ACHN (cell line): Measurements from ENCODE around the gene TPO.

Experiments
- DNase-seq: peaks from one replicate; pipeline ENCODE4 v3.0.0-alpha.2; 2015
- in situ Hi-C: cut with HindIII; loops from 2 replicates; pipeline ENCODE4 v1.10.0; 2017; ENCODE audit warnings: low sequenced_read_pairs, low pct_ligation_motif_present, low pct_unique_long_range_greater_than_20kb

The TPO gene

DNA sequence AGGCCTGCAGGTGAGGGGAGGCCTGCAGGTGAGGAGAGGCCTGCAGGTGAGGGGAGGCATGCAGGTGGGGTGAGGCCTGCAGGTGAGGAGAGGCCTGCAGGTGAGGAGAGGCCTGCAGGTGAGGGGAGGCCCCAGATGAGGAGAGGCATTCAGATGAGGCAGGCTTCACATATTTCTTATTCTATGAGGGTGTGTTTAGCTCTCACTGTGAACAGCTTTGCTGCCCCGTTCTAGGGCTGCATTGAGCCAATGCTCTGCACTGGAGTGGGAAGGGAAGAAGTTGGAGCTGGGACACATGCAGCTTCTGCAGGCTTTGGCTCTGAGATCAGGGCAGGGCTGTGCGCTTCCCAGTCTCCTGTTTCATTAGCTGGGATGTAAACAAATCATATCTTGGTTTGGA is 19.5 kb downstream of the TPO start:
- DNase-seq = no peak
- in situ Hi-C loops = no loop called here

DNA sequence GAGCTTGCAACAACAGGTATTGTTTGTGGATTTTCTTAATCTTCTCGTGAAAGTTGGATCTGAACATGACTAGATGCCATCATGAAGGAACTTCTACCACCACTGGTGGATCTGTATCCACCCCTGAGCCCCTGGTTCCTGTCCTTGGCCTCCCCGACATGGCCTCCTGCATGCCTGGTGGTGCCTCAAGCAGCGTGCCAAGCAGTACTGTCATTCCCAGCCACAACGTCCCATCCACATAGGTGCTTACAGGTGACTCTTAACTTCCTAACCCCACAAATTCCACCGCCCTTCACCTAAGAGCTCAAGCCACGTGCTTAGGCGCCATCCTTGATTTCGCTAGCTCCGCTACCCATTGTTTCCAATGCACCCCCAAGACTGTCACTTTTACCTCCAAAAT is 23.1 kb downstream of the TPO start:
- in situ Hi-C loops = no loop called here
- DNase-seq = no peak

DNA sequence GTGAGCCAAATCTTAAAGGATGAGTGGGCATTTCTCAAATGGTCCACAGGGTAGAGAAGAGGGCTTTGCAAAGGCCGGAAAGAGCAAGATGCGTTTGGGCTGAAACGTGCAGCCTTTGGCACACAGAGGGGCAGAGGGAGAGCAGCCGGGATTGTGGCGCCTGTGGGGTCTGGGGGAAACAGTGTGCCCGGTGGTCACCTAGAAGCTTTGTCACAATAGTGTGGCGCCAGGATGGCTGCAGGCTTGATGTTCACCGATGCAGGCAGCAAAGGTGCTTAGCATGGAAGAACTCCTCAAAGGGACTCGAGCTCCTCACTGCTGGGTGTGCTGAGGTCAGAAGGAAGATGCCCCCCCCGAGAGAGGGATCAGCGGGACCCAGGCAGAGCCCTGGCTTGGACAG is 23.8 kb downstream of the TPO start:
- DNase-seq = no peak
- in situ Hi-C loops = no loop called here

DNA sequence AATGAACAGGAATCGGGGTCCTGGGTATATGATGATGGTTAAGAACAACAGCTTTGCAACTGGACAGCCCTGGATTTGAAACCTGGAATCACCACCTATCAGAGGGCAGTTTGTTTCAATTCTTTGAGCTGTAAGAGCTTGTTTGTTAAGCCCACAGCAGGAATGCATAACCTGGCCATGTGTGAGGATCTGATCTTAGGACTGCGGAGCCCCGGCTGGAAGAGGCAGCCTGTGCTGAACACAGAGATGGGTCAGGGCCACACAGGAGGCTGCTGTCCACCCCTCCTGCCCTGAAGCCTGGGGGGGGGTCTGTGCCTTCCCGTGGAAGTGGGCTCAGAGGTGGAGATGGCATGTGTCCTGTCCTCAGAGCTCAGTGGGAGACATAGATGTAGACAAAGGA is 24.3 kb downstream of the TPO start:
- in situ Hi-C loops = no loop called here

DNA sequence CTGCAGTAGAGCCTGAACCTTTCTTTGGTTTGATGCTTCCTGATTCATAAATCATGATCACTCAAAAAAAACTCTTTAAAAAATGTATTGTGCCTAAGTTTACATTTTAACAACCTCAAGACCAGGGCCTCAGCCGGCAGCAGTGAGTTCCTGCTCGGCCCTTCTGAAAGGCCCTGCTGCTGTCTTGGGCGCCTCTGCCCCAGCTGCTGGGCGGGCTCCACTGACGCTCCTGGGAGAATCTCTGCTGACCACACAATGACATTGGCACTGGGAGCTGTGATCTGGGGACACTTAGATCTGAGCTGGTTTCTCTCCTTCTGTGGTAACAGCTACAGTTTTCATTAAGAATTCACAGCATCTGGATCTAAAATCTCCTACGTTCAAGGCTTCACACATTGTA is 25.7 kb downstream of the TPO start:
- in situ Hi-C loops = no loop called here
- no peak for DNase-seq

More for the DNA sequence above, 24.3 kb downstream of the TPO start:
- no peak for DNase-seq

DNA sequence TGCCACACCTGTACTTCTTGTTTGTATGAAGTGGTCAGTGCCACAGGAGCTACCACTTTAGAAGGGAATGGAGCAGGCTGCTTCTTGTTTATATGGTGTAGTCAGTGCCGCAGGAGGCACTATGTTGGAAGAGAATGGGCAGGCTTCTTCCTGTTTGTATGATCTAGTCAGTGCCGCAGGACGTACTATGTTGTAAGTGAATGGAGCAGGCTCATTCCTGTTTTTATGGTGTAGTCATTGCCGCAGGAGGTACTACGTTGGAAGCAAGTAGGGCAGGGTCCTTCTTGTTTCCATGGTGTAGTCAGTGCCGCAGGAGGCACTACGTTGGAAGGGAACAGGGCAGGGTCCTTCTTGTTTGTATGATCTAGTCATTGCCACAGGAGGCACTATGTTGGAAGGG is 27.3 kb downstream of the TPO start:
- in situ Hi-C loops = no loop called here

DNA sequence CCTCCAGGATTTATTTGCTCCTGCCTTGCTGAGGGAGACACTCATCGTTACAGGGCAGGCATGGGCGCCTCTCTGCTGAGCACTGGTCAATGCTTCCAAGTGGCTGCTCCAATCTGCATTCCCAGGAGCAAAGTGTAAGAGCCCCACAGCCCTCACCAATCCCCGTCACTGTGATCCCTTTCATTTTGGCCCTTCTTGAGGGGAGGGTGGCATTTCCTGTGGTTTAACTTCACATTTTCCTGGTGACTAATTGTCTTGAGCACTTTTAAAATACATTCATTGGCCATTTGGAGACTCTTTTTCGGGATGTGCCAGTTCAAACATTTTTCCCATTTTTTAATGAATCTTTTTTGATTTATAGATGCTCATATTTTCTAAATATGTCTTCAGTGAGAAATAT is 33.0 kb downstream of the TPO start:
- no peak for DNase-seq
- in situ Hi-C loops = no loop called here

More for the DNA sequence above, 27.3 kb downstream of the TPO start:
- DNase-seq = no peak

DNA sequence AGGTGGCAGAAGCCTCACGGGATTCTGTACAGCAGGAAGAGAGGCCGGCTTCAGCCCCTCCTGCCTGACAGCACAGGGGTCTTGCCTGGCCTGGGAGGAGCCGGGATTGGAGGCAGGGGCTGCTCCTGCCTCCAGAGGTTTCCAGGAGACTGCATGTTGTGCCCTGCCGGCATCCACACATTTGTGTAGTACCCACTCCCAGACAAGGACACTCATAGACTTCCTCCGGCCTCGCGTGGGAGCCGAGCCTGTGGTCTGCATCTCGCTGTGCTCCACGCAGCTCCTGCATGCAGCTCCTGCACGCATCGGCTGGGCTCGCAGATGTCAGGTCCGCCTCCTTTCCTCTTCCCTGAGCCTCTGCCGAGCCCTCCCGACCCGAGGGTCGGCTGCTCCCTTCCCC is 34.7 kb downstream of the TPO start:
- in situ Hi-C loops = no loop called here
- DNase-seq = no peak

DNA sequence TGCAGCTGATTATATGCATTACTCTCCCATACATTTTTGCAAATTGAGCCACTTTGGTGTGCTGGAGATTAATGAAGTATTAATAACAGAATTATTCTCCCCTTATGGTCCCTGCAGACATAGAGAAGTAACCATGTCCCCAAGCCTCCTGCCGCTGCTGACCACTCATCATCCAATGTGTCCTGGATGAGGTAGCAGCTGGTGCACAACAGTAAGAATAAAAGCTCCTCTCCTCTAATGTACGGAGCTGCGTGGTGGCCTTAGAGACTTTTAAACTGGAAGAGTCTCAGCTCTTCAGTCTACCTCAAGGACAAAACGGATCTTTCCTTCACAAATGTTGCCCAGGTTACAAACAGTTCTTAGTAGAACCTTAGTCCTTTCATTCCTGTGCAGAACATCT is 37.7 kb downstream of the TPO start:
- no peak for DNase-seq
- in situ Hi-C loops = no loop called here

DNA sequence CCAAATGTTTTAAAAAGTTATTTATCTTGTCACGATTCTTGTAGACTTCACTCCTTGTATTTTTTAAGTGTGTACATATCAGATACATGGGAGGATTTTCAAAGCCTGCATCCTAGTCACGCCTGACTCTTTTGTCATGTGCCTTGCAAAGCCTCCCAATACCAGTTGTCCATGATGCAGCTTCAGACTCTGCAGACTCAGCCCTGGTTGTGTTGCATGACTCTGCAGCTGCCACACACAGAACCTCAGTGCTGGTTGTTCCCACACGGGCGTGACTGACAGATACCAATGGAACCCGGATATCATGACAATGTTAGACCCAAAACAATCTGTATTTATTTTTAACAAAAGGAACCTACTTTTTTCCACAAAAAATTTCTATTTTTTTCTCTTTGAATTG is 38.2 kb downstream of the TPO start:
- DNase-seq = no peak
- in situ Hi-C loops = no loop called here

DNA sequence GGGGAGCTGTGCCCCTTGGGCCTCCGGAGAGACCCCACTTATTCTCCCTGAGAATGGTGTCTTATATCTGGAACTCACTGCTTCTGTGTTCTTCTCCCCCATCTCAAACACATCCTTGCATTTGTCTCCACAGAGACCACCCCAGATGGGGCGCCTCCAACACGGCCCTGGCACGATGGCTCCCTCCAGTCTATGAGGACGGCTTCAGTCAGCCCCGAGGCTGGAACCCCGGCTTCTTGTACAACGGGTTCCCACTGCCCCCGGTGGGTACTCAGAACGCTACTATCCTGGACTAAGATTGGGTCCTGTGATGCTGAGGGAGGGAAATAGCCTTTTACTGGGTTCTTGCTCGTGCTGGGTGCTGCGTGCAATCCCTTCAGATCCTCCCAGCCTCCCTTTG is 40.3 kb downstream of the TPO start:
- in situ Hi-C loops = no loop called here
- DNase-seq = no peak

DNA sequence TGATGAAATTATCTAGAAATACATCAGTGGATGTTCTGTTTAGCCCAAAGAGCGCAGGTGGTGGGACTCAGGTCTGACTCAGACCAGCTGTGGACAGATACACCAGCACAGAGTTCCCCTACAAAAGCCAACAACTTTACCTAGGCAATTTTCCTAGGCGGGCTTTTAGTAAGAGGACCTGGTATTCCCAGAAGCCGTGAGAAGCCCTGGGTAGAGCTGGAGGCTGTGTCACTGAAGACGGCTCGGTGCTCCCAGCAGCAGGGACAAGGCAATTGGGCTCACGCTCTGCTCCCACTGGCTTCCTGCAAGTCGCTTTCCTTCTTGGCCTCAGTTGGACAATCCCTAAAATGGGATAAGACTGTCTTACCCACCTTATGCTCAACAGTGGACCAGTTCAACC is 41.1 kb downstream of the TPO start:
- in situ Hi-C loops = no loop called here

DNA sequence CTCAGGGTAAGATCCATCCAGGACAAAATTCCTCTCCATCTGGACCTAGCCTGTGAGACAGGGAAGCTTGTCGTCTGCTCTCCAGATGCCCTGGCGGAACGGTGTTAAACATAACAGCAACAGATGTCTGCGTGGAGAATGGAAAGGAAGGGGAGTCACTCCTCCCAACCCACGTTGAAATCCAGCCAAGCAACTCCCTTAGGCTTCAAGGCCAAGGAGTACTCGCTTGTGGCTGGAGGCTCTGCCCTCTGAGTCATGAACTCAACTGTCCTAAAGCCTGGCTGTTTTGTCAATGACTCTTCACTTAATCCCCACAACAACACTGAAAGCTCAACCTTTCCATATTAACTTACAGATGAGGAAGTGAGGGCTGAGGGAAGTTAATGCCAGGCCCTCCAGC is 42.2 kb downstream of the TPO start:
- no peak for DNase-seq
- in situ Hi-C loops = no loop called here

More for the DNA sequence above, 41.1 kb downstream of the TPO start:
- DNase-seq = no peak

DNA sequence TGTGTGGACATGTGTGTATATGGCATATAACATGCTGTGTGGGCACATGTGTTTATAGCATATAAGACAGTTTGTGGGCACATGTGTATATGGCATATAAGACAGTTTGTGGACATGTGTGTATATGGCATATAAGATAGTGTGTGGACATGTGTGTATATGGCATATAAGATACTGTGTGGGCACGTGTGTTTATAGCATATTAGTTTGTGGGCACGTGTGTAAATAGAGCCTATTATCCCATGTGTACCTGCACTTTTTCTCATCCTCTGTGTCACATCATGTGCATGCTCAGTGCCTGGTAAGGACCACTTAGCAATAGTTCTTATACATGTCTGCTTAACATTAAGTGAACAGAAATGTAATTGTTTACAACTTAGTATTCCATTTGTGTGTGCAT is 45.2 kb downstream of the TPO start:
- in situ Hi-C loops = no loop called here
- no peak for DNase-seq

DNA sequence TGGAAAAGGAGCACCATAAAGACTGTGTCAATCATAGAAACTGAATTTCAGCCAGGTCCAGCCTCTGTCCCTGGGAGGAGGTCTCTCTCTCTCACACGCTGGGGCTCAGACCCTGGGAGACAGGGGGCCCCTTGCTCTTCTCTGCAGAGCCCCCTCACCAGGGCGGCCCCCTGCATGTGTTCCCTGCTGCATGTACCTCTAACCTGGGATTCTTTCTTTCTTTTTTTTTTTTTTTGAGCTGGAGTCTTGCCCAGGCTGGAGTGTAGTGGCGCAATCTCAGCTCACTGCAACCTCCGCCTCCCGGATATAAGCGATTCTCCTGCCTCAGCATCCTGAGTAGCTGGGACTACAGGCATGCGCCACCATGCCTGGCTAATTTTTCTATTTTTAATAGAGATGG is 46.5 kb downstream of the TPO start:
- in situ Hi-C loops = no loop called here
- no peak for DNase-seq

DNA sequence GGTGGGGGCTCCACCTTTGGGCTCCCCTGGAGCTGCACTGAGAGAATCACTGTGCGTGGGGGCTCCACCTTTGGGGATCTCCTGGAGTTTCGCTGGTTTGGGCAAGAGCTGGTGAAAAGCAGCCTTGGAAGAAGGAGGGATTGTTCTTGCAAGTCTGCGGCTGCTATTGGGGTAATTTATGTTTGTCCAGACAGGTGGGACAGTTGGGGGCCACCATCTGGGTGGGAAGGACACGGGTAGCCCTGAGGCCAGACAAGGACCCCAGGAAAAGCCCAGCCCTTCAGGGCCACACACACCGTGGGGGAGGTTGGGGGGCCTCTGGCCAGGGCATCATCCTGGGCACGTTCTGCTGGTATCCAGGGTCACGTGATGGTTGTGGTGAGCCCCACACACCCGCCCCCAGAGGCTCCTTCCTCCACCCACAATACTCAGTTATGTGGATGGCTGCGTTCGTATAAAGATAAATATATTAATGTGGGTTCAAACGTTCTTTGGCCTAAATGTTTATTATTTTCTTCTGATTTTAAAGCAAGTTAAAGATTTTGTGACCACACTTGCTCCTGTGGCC is 47.7 kb downstream of the TPO start:
- in situ Hi-C loops = no loop called here
- no peak for DNase-seq

DNA sequence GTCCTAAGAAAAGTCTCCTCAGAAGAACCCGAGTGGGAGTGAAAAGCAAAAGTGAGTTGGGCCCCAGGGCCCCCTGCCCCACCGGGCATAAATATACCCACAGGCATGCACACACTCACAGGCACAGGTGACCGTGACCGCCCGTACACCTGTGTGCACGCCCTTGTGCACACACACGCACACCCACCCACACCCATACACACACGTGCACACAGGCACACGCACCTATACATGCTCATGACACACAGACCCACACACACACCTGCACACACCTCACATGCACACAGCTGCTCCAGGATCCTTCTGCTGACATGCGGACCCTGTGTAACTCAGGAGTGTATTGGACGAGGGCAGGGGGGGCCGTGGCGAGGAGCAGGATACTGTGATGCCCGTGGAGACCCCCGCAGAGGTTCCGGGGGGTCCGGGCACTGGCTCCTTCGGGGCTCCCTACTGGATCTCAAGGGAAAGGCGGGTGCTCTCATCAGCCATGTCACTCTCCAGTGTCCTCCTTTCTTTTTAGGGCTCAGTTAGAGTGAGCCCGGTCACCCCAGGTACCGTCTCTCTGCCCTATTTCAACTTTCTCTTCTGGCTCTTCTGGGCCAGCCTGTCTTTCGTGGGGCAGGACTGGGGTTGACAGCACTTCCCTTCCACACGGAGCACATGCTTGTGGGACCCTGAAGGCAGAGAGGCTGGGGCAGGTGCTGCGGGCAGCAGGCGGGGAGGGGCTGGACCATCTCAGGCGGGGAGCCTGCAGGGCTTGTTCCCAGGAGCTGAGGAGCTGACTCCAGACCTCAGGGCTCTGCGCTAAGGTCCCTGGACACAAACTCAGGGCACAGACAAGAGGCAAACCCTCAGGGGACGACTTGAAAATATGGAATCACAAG is 48.5 kb downstream of the TPO start:
- no peak for DNase-seq
- in situ Hi-C loops = no loop called here

DNA sequence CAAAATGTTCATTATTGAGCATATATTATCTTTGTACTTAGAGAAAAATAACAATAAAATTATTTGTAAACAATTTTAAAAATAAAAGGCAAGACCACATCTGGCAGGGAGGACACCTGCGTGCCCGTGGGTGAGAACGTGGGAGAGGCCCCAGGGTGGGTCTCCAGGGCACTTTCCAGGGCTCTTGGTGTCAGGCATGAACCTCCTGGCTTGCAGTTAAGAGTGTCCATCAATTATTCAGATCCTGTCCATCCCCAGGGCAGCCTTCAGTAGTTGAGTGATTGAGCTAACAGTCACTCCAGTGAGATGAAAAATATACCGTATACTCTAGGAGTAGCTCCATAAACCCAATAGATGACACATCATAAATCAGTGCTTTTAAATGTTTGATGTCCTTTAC is 49.7 kb downstream of the TPO start:
- in situ Hi-C loops = no loop called here
- no peak for DNase-seq

DNA sequence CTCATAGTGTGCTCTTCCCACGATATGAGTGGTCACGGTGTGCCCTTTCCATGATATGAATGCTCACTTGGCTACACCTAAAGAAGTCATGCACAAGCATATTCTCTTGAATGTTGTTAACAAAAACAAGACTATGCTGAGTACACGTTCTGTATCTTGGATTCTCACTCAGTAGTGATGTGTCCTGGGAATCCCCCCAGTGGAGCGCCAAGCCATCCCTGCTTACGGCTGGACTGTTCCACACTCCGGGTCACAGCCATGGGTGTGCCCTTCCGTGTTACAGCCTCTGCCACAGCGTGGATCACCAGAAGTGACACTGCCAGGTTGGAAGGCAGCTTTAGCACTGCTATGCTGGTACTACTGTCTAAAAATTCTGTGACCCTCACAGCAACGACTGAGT is 59.1 kb downstream of the TPO start:
- no peak for DNase-seq
- in situ Hi-C loops = no loop called here

DNA sequence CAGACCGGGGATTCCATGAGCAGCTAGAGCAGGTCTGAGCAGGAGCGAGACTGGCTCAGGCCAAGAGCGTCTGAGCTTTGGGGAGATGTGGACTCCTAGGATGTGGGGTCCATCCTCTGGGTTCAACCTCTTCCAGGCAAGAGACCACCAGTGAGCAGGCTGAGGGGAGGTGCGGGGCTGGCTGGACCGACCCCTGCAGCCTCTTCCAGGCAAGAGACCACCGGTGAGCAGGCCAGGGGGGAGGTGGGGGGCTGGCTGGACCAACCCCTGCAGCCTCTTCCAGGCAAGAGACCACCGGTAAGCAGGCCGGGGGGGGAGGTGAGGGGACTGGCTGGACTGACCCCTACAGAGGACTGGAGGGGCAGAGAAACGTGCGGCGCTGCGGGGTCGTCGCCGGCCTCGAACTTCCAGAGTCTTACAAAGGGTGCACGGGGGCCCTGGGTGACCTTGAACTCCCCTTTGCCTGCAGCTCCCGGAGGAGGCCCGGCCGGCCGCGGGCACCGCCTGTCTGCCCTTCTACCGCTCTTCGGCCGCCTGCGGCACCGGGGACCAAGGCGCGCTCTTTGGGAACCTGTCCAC is 63.4 kb downstream of the TPO start:
- no peak for DNase-seq
- in situ Hi-C loops = no loop called here
